SJCRH30 (cell line): ENCODE measurements around the gene AIMP1. TPM values are rescaled to one million over a fixed set of nuclear protein-coding genes. Genes with fewer than 3 reads are reported as not detected.
"Not testable (repeated sequence)": the region's sequence is repeated elsewhere in the genome, so short reads cannot be mapped to it uniquely, and the experiment has no call there.

Source experiments
- DNase-seq, 2 experiments: peaks; one replicate each; pipeline ENCODE4 v3.0.0-alpha.2; 2015 to 2020
- H3K27ac ChIP-seq: fragments of 250-450 bp; sonication (Bioruptor Pico); 2 replicates; pipeline ENCODE4 v1.5.1; 2020; ENCODE audit warnings: mild to moderate bottlenecking, moderate library complexity
- H3K27me3 ChIP-seq: fragments of 250-450 bp; sonication (Bioruptor Pico); 2 replicates; pipeline ENCODE4 v1.5.1; 2020; ENCODE audit warnings: mild to moderate bottlenecking, moderate library complexity
- H3K36me3 ChIP-seq: fragments of 250-450 bp; sonication (Bioruptor Pico); 2 replicates; pipeline ENCODE4 v1.5.1; 2020; ENCODE audit warnings: mild to moderate bottlenecking, moderate library complexity
- H3K4me1 ChIP-seq: fragments of 250-450 bp; sonication (Bioruptor Pico); 2 replicates; pipeline ENCODE4 v1.5.1; 2020; ENCODE audit warnings: mild to moderate bottlenecking, moderate library complexity
- H3K4me3 ChIP-seq: fragments of 250-450 bp; sonication (Bioruptor Pico); 2 replicates; pipeline ENCODE4 v1.5.1; 2020; ENCODE audit warnings: mild to moderate bottlenecking, moderate library complexity
- H3K9me3 ChIP-seq: fragments of 250-450 bp; sonication (Bioruptor Pico); replicated peaks from 2 replicates; pipeline ENCODE4 v1.5.1; 2020; ENCODE audit warnings: mild to moderate bottlenecking, moderate library complexity
- total RNA-seq: library from RNA; depleted of rRNA; stranded (reverse); fragments of >200 nt; shearing (Covaris generic); gene quantifications from 2 replicates; pipeline ENCODE4 v1.2.3, GENCODE V29; 2014

The AIMP1 gene
- total RNA-seq, 1 experiment from 2014 or later = 35.4 TPM

- not testable (repeated sequence) for DNase-seq, H3K4me1 ChIP-seq, H3K4me3 ChIP-seq, H3K27me3 ChIP-seq, H3K27ac ChIP-seq, H3K9me3 ChIP-seq
- peaks cover 23% of the 10 kb centered on the region for H3K36me3 ChIP-seq
Measured at GRCh38 chr4:106321168-106321567, 4.8 kb downstream of the AIMP1 start.

- not testable (repeated sequence) for H3K27ac ChIP-seq, H3K9me3 ChIP-seq, H3K4me1 ChIP-seq, H3K4me3 ChIP-seq, H3K27me3 ChIP-seq, DNase-seq
- peaks cover 28% of the 10 kb centered on the region for H3K36me3 ChIP-seq
Measured at GRCh38 chr4:106321814-106322213, 5.5 kb downstream of the AIMP1 start.

- peaks cover 41% of the 10 kb centered on the region for H3K36me3 ChIP-seq
- H3K27ac ChIP-seq = no peak overlapping the region
- H3K4me3 ChIP-seq = no peak overlapping the region
- H3K9me3 ChIP-seq = no peaks in the 10 kb centered on the region
- no peak for DNase-seq
- H3K4me1 ChIP-seq = no peaks in the 10 kb centered on the region
- no peaks in the 10 kb centered on the region for H3K27me3 ChIP-seq
Measured at GRCh38 chr4:106323119-106323518, 6.8 kb downstream of the AIMP1 start.

- Histone ChIP-seq H3K36me3 (peaks cover 61% of the 10 kb centered on the region), H3K4me1 (no peaks in the 10 kb centered on the region), H3K9me3 (no peaks in the 10 kb centered on the region), H3K4me3 (no peak overlapping the region), H3K27ac (no peak overlapping the region), H3K27me3 (no peaks in the 10 kb centered on the region)
- DNase-seq = no peak
Measured at GRCh38 chr4:106325800-106326199, 9.4 kb downstream of the AIMP1 start.

- peak in 1 of 2 experiments; percentile 28 for DNase-seq
- Histone ChIP-seq H3K4me1 (no peaks in the 10 kb centered on the region), H3K27ac (no peak overlapping the region), H3K9me3 (no peaks in the 10 kb centered on the region), H3K27me3 (no peaks in the 10 kb centered on the region), H3K36me3 (peaks cover 78% of the 10 kb centered on the region), H3K4me3 (no peak overlapping the region)
Measured at GRCh38 chr4:106329041-106329618, 12.8 kb downstream of the AIMP1 start.

- Histone ChIP-seq H3K9me3 (peaks cover 4% of the 10 kb centered on the region; the same call in 1 of the 2 replicates), H3K4me1 (no peaks in the 10 kb centered on the region), H3K36me3 (peaks cover 72% of the 10 kb centered on the region), H3K27me3 (no peaks in the 10 kb centered on the region), H3K27ac (no peak overlapping the region), H3K4me3 (no peak overlapping the region)
- no peak for DNase-seq
Measured at GRCh38 chr4:106333186-106333585, 16.8 kb downstream of the AIMP1 start.

GRCh38 chr4:106334741-106335470 lies 18.6 kb downstream of the AIMP1 start:
- Histone ChIP-seq H3K27ac (no peak overlapping the region), H3K36me3 (peaks cover 64% of the 10 kb centered on the region)

GRCh38 chr4:106336618-106337017 lies 20.3 kb downstream of the AIMP1 start:
- no peaks in the 10 kb centered on the region for H3K4me1 ChIP-seq
- no peak overlapping the region for H3K4me3 ChIP-seq
- peaks cover 64% of the 10 kb centered on the region for H3K36me3 ChIP-seq
- DNase-seq = no peak
- H3K27me3 ChIP-seq = no peaks in the 10 kb centered on the region
- H3K9me3 ChIP-seq = peaks cover 4% of the 10 kb centered on the region
- no peak overlapping the region for H3K27ac ChIP-seq

More at GRCh38 chr4:106334741-106335470, 18.6 kb downstream of the AIMP1 start:
- Histone ChIP-seq H3K27me3 (no peaks in the 10 kb centered on the region), H3K9me3 (peaks cover 4% of the 10 kb centered on the region; the same call in 1 of the 2 replicates), H3K4me1 (no peaks in the 10 kb centered on the region), H3K4me3 (no peak overlapping the region)
- no peak for DNase-seq

GRCh38 chr4:106337916-106338315 lies 21.6 kb downstream of the AIMP1 start:
- H3K4me3 ChIP-seq = no peak overlapping the region
- H3K27ac ChIP-seq = no peak overlapping the region
- H3K36me3 ChIP-seq = peaks cover 60% of the 10 kb centered on the region
- H3K27me3 ChIP-seq = no peaks in the 10 kb centered on the region
- H3K9me3 ChIP-seq = peaks cover 4% of the 10 kb centered on the region
- no peak for DNase-seq
- H3K4me1 ChIP-seq = no peaks in the 10 kb centered on the region

- H3K36me3 ChIP-seq = peaks cover 53% of the 10 kb centered on the region
Measured at GRCh38 chr4:106338671-106339070, 22.3 kb downstream of the AIMP1 start.

GRCh38 chr4:106339431-106339830 lies 23.1 kb downstream of the AIMP1 start:
- no peak for DNase-seq
- Histone ChIP-seq H3K9me3 (peaks cover 4% of the 10 kb centered on the region), H3K36me3 (peaks cover 49% of the 10 kb centered on the region), H3K4me1 (no peaks in the 10 kb centered on the region), H3K4me3 (no peak overlapping the region), H3K27me3 (no peaks in the 10 kb centered on the region), H3K27ac (no peak overlapping the region)

More at GRCh38 chr4:106338671-106339070, 22.3 kb downstream of the AIMP1 start:
- H3K4me3 ChIP-seq = no peak overlapping the region
- H3K27ac ChIP-seq = no peak overlapping the region
- H3K4me1 ChIP-seq = no peaks in the 10 kb centered on the region
- H3K9me3 ChIP-seq = peaks cover 4% of the 10 kb centered on the region
- no peaks in the 10 kb centered on the region for H3K27me3 ChIP-seq
- no peak for DNase-seq

GRCh38 chr4:106340774-106341173 lies 24.4 kb downstream of the AIMP1 start:
- no peak for DNase-seq
- H3K4me3 ChIP-seq = no peak overlapping the region
- no peaks in the 10 kb centered on the region for H3K27me3 ChIP-seq
- no peak overlapping the region for H3K27ac ChIP-seq
- peaks cover 40% of the 10 kb centered on the region for H3K36me3 ChIP-seq
- no peaks in the 10 kb centered on the region for H3K4me1 ChIP-seq
- H3K9me3 ChIP-seq = peaks cover 4% of the 10 kb centered on the region

- Histone ChIP-seq H3K4me3 (no peak overlapping the region), H3K36me3 (peaks cover 48% of the 10 kb centered on the region), H3K27ac (no peak overlapping the region), H3K9me3 (no peaks in the 10 kb centered on the region; the same call in 1 of the 2 replicates), H3K27me3 (no peaks in the 10 kb centered on the region), H3K4me1 (no peaks in the 10 kb centered on the region)
- DNase-seq = no peak
Measured at GRCh38 chr4:106343865-106344646, 27.7 kb downstream of the AIMP1 start.

GRCh38 chr4:106344647-106344970 lies 28.3 kb downstream of the AIMP1 start:
- Histone ChIP-seq H3K4me3 (no peak overlapping the region), H3K36me3 (peaks cover 53% of the 10 kb centered on the region), H3K27ac (no peak overlapping the region), H3K9me3 (no peaks in the 10 kb centered on the region; the same call in 1 of the 2 replicates), H3K27me3 (no peaks in the 10 kb centered on the region), H3K4me1 (no peaks in the 10 kb centered on the region)
- DNase-seq = no peak

- Histone ChIP-seq H3K27ac (no peak overlapping the region), H3K9me3 (no peaks in the 10 kb centered on the region), H3K27me3 (no peaks in the 10 kb centered on the region), H3K36me3 (peaks cover 38% of the 10 kb centered on the region), H3K4me1 (no peaks in the 10 kb centered on the region), H3K4me3 (no peak overlapping the region)
- no peak for DNase-seq
Measured at GRCh38 chr4:106347167-106347566, 30.8 kb downstream of the AIMP1 start.
